Activated naive CD4-positive, alpha-beta T cell treated with Interleukin-2 at 50 U/mL for 16 hours (primary cell): Measurements from ENCODE around the gene UBN2.
"Not testable (repeated sequence)": the region's sequence is repeated elsewhere in the genome, so short reads cannot be mapped to it uniquely, and the experiment has no call there.

Source experiments
- DNase-seq: peaks from one replicate; pipeline ENCODE4 v3.0.0-alpha.2; 2020

Gene UBN2

GRCh38 chr7:139300390-139300789 lies 69.4 kb downstream of the UBN2 start:
- no peak for DNase-seq

GRCh38 chr7:139304517-139304916 lies 73.5 kb downstream of the UBN2 start:
- no peak for DNase-seq

- DNase-seq: no peak
Observed at GRCh38 chr7:139317939-139318505, 87.0 kb downstream of the UBN2 start.

- DNase-seq: no peak
Observed at GRCh38 chr7:139321071-139321745, 90.2 kb downstream of the UBN2 start.

GRCh38 chr7:139324709-139325108 lies 93.7 kb downstream of the UBN2 start:
- DNase-seq: not testable (repeated sequence)

GRCh38 chr7:139328375-139328774 lies 97.3 kb downstream of the UBN2 start:
- no peak for DNase-seq

- DNase-seq: no peak
Observed at GRCh38 chr7:139329119-139329518, 98.1 kb downstream of the UBN2 start.

- no peak for DNase-seq
Observed at GRCh38 chr7:139330333-139331030, 99.4 kb downstream of the UBN2 start.

- DNase-seq: no peak
Observed at GRCh38 chr7:139332697-139333359, 101.8 kb downstream of the UBN2 start.

GRCh38 chr7:139333443-139333842 lies 102.4 kb downstream of the UBN2 start:
- not testable (repeated sequence) for DNase-seq

- DNase-seq: no peak
Observed at GRCh38 chr7:139334399-139335150, 103.5 kb downstream of the UBN2 start.

- DNase-seq: no peak
Observed at GRCh38 chr7:139339025-139339424, 108.0 kb downstream of the UBN2 start.

GRCh38 chr7:139339698-139340036 lies 108.6 kb downstream of the UBN2 start:
- no peak for DNase-seq

- peak; percentile 99 for DNase-seq
Observed at GRCh38 chr7:139340037-139340807, 109.2 kb downstream of the UBN2 start.

- no peak for DNase-seq
Observed at GRCh38 chr7:139340808-139341057, 109.7 kb downstream of the UBN2 start.

GRCh38 chr7:139341058-139341775 lies 110.2 kb downstream of the UBN2 start, which contains the start of gene FMC1:
FMC1 (plus strand) TSS chr7:139341337; CDS start chr7:139341385, 48 bp downstream.
- peak; percentile 86 for DNase-seq

- no peak for DNase-seq
Observed at GRCh38 chr7:139341776-139342226, 110.8 kb downstream of the UBN2 start.

- no peak for DNase-seq
Observed at GRCh38 chr7:139345042-139345441, 114.0 kb downstream of the UBN2 start.

- DNase-seq: no peak
Observed at GRCh38 chr7:139351027-139351426, 120.0 kb downstream of the UBN2 start.

GRCh38 chr7:139354729-139355128 lies 123.7 kb downstream of the UBN2 start:
- DNase-seq: no peak

- DNase-seq: no peak
Observed at GRCh38 chr7:139355320-139355719, 124.3 kb downstream of the UBN2 start.
